ENCODE data around the gene PDCD2L.
"Not testable (repeated sequence)": the region's sequence is repeated elsewhere in the genome, so short reads cannot be mapped to it uniquely, and the experiment has no call there.

Gene PDCD2L

GRCh38 chr19:34461375-34462100, 57.3 kb downstream of the PDCD2L start:
- Mint-ChIP-seq H3K4me3 (no peak overlapping the region), H3K36me3 (peaks cover 74% of the 10 kb centered on the region), H3K27me3 (no peaks in the 10 kb centered on the region), H3K9me3 (no peaks in the 10 kb centered on the region), H3K27ac (peak overlapping the region; percentile 3), H3K4me1 (no peaks in the 10 kb centered on the region)
- ATAC-seq: no peak

GRCh38 chr19:34464785-34465184, 60.6 kb downstream of the PDCD2L start:
- not testable (repeated sequence) for H3K4me1 Mint-ChIP-seq, H3K9me3 Mint-ChIP-seq, H3K4me3 Mint-ChIP-seq, ATAC-seq, H3K27ac Mint-ChIP-seq, H3K27me3 Mint-ChIP-seq
- peaks cover 74% of the 10 kb centered on the region for H3K36me3 Mint-ChIP-seq

DNA sequence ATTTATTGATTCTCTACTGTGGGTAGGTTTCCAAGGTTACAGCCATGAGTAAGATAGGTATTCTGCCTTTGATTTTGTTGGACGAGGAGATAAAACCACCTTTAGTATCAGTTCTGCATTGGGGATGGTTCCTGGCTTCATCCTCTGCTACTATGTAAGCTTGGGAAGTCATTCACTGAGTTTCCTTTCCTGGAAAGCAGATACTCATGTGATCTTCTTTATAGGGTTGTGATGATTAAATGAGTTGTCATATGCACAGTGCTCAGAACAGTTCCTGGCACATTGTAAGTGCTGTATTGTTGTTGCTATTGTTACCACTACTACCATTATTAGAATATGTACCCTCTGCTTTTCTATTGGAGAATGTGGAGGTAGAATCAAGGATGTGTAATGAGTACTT, 64.2 kb downstream of the PDCD2L start:
- no peaks in the 10 kb centered on the region for H3K9me3 Mint-ChIP-seq
- peaks cover 70% of the 10 kb centered on the region for H3K36me3 Mint-ChIP-seq
- H3K4me3 Mint-ChIP-seq: no peak overlapping the region
- no peak for ATAC-seq
- no peaks in the 10 kb centered on the region for H3K27me3 Mint-ChIP-seq
- no peak overlapping the region for H3K27ac Mint-ChIP-seq
- no peaks in the 10 kb centered on the region for H3K4me1 Mint-ChIP-seq

DNA sequence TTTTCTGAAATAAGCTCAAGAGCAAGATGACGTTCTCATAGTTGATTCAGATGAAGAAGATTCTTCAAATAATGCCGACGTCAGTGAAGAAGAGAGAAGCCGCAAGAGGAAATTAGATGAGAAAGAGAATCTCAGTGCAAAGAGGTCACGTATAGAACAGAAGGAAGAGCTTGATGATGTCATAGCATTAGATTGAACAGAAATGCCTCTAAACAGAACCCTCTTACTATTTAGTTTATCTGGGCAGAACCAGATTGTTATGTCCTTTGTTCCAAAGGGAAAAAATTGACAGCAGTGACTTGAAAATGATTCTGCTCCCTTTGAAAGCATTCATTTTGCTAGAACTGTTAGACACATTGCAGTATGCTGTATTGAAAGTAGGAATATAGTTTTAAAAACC, 64.8 kb downstream of the PDCD2L start:
- ATAC-seq: not testable (repeated sequence)

DNA sequence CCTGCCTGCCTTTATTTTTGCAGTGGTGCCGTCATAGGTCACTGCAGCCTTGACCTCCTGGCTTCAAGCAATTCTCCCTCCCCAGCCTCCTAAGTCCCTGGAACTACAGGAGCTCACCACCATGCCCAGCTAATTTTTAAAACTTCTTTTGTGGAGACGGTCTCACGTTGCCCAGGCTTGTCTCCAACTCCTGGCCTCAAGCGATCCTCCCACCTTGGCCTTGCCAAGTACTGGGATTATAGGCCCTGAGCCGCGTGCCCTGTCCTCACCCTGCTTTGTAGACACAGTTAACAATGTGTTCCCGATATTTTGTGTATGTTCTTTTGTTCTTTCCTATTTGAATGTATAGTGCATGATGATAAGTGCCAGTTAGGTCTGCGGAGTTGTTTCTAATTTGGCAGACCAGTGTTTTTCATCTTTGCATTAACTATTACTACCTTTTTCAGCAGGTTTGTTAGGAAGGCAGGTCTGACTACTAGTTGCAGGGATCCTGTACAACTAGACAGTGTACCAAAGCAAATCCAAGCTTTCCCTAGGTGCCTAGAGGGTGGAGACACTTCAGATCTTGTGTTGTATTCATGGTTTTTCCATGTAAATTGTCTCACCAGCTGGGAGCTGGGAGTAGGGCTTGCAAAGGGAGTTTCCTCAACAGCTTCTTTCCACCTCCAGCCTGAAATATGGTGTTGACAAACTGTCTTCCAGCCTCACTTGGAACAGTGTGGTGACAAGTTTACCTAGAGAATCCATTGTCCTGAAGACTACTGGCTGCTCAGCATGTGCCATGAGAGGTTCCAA, 67.9 kb downstream of the PDCD2L start:
- Mint-ChIP-seq H3K4me3 (no peak overlapping the region), H3K27me3 (no peaks in the 10 kb centered on the region), H3K27ac (no peak overlapping the region), H3K9me3 (no peaks in the 10 kb centered on the region), H3K36me3 (peaks cover 50% of the 10 kb centered on the region), H3K4me1 (no peaks in the 10 kb centered on the region)
- no peak for ATAC-seq

More for the DNA sequence above, 64.8 kb downstream of the PDCD2L start:
- H3K36me3 Mint-ChIP-seq: peaks cover 74% of the 10 kb centered on the region
- not testable (repeated sequence) for H3K4me3 Mint-ChIP-seq, H3K4me1 Mint-ChIP-seq, H3K9me3 Mint-ChIP-seq, H3K27me3 Mint-ChIP-seq, H3K27ac Mint-ChIP-seq

DNA sequence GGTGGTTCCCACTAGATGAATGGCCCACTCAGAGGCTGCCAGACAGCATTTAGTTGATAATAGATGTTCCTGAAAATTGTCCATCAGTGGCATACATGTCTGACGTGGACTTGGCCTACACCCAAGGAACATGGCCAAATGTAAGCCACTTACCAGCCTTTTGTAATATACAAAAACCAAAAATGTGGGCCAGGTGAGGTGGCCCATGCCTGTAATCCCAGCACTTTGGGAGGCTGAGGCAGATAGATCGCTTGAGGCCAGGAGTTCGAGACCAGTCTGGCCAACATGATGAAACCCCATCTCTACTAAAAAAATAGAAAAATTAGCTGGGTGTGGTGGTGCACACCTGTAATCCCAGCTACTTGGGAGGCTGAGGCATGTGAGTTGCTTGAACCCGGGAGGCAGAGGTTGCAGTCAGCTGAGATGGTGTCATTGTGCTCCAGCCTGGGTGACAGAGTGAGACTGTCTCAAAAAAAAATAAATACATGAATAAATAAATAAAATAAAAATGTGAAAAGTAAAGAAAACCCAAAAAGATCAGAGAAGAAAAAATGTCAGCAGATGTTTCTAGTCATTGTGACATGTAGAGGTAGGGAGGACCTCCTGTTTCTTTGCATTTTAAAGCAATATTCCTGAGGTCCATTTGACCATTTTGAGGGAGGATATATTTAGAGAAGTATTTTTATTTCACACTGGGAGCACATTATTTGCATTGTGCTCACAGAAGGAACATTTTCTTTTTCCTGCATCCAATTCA, 70.2 kb downstream of the PDCD2L start:
- Mint-ChIP-seq H3K9me3 (no peaks in the 10 kb centered on the region), H3K27me3 (no peaks in the 10 kb centered on the region), H3K4me3 (no peak overlapping the region), H3K36me3 (peaks cover 32% of the 10 kb centered on the region), H3K27ac (no peak overlapping the region), H3K4me1 (no peaks in the 10 kb centered on the region)
- ATAC-seq: no peak

DNA sequence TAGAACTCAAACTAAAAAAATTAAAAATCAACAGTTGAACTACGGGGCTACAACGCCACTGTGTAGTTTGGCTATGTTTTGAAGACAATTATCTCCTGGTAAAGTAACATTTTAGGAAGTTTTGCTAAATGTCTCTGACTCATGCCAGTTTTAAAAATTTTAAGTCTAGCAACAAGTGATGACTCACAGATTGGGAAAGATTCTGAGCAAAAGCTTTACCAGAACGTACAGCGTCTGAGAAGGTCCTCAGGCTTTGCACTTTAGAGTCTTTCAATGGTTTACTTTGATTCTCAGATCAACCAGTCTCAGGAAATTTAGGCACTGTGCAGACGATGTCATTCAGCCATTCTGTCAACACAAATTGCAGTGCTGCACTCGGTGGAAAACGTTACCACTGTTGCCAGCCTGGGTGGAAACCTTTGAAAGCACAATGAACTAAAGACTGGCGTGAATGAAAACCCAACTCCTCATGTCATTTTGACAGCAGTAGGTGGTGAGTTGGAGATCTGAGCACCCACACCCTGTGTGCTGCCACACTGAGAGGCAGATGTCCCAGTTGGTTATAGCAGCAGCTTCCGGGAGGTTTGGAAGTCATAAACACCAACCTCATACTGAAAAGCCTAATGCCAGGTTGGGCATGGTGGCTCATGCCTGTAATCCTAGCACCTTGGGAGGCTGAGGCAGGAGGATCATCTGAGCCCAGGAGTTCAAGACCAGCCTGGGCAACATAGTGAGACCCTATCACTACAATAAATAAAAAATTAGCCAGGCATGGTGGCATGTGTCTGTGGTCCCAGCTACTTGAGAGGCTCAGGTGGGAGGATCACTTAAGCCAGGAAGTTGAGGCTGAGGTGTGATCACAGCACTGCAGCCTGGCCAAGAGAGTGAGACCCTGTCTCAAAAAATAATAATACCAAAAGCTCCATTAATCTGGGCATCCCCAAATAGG, 71.1 kb downstream of the PDCD2L start:
- Mint-ChIP-seq H3K27ac (no peak overlapping the region), H3K4me1 (no peaks in the 10 kb centered on the region), H3K4me3 (no peak overlapping the region), H3K27me3 (peaks cover 5% of the 10 kb centered on the region), H3K36me3 (peaks cover 32% of the 10 kb centered on the region), H3K9me3 (no peaks in the 10 kb centered on the region)
- ATAC-seq: no peak

All from stimulated activated memory B cell treated with anti-CD40 and anti-IgM and Interleukin-4, amounts not matched to agents 10 μg/mL and 1 μg/mL and 100 μg/mL, for 72 hours (primary cell).